ENCODE measurements around the gene PTGER4.
"Not testable (repeated sequence)": the region's sequence is repeated elsewhere in the genome, so short reads cannot be mapped to it uniquely, and the experiment has no call there.

The PTGER4 gene

DNA sequence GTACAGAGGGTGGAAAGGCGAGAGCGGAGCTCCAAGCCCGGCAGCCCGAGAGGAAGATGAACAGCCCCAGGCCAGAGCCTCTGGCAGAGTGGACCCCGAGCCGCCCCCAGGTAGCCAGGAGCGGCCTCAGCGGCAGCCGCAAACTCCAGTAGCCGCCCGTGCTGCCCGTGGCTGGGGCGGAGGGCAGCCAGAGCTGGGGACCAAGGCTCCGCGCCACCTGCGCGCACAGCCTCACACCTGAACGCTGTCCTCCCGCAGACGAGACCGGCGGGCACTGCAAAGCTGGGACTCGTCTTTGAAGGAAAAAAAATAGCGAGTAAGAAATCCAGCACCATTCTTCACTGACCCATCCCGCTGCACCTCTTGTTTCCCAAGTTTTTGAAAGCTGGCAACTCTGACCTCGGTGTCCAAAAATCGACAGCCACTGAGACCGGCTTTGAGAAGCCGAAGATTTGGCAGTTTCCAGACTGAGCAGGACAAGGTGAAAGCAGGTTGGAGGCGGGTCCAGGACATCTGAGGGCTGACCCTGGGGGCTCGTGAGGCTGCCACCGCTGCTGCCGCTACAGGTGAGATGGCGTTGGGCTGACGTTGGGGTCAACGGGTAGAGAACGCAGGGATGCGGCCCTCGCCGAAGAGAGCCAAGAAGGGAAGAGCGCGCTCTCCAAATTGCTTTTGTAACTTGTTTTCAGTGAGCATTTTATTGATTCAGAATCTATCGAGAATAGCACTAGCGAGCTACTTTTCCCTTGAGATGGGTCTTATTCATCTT, at the start of gene PTGER4:
TSS of gene PTGER4 (plus strand) at position 3 of the 769 bp plus-strand sequence. CDS start 1,079 bp downstream, outside the sequence.
- no peak for FAIRE-seq

DNA sequence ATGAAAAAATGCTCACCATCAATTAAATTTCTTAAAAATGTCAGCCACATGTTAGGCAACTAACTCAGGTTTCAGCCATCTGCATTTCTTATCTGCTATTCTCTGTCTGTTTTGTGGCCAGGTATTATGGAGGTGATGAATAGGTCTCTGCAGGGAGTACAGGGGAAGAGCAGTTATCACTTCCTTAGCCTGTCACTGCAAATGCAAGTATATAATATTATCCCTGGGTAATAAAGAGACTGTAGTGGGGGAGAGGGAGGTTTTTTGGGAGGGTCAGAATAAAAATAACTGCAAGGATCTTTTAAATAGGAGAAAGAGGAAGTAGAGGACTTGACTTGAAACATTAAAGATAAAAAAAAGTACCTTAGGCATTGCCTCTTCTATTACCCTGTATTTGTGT, 49.6 kb upstream of the PTGER4 start:
- no peak for FAIRE-seq

DNA sequence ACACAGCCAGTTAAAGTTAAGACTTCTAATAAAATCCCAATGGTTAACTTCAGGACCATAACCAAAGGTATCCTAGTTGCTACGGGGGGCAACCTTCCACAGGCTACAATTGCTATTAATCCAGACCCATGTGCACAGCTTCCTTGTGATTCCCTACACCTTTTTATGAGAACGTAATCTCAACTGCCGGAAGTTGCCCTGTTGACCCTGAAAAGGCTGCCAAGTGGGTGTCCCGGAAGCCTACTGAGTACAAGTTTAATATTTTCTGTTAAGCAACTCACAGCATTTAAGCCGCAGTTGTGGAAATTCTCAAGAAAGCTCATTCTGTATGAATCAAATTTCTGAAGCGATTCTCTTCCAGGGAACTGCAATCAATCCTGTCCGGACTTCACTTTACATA, 48.5 kb upstream of the PTGER4 start:
- FAIRE-seq, result no peak

DNA sequence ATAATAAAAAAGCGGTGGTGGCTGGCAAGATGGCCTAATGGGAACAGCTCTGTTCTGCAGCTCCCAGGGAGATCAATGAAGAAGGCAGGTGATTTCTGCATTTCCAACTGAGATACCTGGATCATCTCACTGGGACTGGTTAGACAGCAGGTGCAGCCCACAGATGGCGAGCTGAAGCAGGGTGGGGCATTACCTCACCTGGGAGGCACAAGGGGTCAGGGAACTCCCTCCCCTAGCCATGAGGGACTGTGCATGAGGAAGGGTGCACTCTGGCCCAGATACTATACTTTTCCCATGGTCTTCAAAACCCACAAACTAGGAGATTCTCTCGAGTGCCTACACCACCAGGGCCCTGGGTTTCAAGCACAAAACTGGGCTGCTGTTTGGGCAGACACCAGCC, 45.6 kb upstream of the PTGER4 start:
- FAIRE-seq, result no peak

DNA sequence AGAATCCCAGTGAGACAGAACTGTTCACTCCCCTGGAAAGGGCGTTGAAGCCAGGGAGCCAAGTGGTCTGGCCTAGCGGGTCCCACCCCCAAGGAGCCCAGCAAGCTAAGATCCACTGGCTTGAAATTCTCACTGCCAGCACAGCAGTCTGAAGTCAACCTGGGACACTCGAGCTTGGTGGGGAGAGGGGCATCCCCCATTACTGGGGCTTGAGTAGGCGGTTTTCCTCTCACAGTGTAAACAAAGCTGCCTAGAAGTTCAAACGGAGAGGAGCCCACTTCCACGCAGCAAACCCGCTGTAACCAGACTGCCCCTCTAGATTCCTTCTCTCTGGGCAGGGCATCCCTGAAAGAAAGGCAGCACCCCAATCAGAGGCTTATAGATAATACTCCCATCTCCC, 45.1 kb upstream of the PTGER4 start:
- no peak for FAIRE-seq

DNA sequence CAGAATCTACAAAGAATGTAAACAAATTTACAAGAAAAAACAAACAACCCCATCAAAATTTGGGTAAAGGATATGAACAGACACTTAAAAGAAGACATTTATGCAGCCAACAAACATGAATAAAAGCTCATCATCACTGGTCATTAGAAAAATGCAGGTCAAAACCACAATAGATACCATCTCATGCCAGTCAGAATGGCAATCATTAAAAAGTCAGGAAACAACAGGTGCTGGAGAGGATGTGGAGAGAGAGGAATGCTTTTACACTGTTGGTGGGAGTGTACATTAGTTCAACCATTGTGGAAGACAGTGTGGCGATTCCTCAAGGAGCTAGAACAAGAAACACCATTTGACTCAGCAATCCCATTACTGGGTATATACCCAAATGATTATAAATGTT, 40.2 kb upstream of the PTGER4 start:
- not testable (repeated sequence) for FAIRE-seq

DNA sequence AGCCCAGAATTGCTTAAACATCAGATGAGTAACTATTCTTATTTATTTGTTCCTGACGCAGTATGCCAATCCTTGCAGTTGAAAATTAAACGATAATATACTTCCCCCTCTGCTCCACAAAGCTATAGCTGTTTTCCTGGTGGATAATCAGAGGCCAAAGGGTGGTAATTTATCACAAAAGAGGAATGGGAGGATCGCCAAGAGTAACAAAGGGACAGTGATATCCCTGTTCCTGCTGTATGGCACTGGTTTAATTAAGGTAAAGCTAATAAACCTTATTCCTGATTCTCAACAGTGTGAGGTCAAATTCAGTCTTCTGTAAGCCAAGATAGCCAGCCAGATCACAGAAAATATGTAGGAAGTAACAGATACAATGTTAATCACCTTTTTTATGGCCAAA, 33.4 kb upstream of the PTGER4 start:
- FAIRE-seq, result no peak

DNA sequence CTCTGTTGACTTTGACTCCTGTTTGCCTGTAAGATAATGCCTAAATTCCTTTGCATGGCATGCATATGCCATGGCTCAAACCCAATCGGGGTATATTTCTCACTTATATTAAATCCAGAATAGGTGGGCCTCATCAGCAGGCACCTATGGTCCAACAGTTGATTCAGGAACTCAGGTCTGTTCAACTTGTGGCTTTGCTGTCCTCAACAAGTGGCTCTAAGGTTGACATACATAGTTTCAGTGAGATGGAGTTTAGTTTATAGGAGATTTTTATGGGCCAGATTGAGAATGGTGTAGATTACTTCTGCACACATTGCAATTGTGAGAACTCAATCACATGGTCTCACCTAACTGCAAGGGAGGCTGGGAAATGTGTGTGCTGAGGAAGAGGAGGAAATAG, 31.6 kb upstream of the PTGER4 start:
- no peak for FAIRE-seq

DNA sequence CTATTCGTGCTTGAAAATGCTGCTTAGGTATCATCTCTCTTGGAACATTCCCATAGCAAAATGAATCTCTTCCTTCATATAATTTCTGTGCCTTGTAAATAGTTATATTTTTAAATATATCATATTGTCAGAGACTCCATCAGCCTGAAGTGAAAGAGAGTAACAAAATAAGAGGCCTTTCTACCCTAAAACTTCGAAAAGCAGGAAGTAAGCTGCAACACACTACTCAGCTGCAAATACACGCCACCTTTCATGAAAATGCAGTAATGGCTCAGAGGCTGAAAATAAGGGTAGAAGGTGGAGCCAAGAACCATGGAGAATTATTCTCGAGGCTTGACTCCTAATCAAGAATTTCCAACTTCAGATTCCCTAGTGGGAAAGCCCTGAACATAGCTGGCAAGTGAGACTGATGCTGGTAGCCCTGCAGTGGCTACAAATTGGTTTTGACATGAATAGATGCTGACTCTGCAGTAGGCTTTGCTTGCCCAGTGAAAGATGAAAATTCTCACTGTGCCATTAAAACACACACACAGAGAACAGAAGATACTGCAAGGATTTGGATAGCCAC, 30.2 kb upstream of the PTGER4 start:
- no peak for FAIRE-seq

DNA sequence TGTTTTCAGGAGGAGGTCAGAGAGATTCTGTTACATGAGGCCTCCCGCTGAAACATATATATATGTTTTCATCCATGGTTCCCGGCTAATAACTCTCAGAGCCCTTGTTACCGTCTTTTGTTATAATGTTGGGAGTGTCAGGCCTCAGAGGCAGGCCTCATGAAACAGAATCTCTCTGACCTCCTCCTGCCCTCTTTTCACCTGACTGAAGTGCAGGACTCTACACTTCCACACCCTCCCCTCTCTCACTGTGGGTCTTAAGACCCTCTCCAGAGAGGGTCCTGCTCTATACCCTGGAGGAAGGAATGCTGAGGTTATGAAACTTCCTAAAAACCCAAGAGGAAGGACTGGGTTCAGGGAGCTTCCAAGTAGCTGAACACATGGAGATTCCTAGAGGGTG, 28.5 kb upstream of the PTGER4 start:
- no peak for FAIRE-seq

DNA sequence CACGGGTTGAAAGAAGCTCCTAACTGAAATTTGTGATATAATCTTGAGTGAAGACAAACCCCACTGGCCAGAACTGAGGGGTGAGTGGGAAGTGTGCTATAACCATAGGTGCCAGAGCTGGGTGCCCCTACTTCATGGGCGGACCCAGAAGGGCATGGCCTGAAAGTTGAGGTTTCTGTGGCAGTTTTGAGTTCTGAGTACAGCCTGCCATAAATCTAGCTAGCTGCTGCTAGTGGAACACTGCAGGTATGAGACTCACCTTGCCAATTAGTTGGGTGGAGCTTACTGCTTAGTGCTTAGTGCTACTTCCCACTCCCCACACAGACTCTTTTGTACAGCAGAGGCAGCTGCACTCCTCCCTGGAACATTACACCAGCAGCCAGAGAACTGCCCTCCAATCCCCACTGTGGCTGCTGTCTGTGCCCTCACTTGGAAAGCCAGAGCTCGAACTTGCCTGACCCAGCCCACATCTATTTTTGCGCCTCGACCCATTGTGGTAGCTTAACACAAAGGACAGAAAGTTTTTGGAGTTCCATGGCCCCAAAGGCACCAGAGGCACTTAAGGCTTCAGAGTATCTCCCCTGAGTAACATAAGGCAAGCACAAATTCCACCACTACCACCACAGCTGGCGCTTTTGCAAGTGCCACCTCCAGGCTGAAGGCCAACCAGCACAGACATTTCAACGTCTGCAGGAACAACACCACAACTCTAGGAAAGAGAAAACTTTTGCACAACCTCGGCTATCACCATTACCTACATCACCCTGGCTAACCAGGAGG, 27.1 kb upstream of the PTGER4 start:
- no peak for FAIRE-seq

DNA sequence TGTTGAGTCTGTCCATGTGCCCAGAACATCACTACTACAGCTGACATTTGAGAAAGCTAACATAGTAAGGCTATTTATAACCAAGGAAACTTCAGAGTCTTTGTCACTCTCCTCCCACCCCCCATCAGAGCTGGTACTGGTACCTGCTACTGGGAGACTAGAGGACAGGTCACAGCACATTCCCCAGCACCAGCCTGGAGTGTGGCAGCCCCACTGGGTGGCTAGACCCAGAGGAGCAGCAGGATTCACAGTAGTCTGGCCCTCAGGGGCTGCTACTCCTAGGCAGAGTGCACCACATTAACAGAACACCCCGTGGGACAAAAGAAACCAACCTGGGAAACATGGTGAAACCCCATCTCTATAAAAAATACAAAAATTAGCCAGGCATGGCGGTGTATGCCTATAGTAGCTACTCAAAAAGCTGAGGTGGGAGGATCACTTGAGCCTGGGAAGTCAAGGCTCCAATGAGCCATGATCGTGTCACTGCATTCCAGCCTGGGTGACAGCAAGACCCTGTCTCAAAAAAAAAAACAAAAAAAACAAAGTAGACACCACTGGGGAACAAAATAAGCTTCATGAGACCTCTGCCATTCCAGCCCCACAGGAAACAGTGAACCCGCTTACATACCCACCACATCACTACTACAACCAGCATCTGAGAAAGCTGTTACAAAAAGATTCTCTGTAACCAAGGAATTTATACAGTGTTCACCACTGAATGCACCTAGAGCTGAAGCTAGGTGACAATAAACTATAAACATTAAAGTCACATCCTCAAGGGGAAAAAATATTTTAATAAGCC, 26.3 kb upstream of the PTGER4 start:
- FAIRE-seq, result no peak

DNA sequence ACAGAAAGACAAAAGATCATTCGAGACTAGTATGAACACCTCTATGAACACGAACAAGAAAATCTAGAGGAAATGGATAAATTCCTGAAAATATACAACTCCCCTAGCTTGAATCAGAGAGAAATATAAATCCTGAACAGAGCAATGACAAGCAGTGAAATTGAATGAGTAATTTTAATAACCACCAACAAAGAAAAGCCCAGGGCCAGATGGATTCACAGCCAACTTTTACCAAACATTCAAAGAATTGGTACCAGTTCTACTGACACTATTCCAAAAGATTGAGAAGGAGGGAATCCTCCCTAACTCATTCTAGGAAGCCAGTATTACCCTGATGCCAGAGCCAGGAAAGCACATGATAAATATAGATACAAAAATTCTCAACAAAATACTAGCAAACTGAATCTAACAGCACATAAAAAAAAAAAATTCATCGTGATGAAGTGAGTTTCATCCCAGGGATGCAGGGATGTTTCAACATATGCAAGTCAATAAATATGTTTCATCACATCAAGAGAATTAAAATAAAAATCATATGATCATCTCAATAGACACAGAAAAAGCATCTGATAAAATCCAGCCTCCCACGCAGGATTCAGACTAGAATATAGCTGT, 25.2 kb upstream of the PTGER4 start:
- no peak for FAIRE-seq

DNA sequence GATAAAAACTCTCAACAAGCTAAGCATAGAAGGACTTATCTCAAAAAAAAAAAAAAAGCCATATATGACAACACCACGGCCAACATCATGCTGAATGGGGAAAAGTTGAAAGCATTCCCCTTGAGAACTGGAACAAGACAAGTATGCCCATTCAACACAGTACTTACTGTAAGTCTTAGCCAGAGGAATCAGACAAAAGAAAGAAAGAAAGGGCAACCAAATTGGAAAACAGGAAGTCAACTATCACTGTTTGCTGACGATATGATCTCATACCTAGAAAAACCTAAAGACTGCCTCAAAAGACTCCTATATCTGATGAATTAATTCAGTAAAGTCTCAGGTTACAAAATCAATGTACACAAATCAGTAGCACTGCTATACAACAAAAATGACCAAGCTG, 24.6 kb upstream of the PTGER4 start:
- no peak for FAIRE-seq

DNA sequence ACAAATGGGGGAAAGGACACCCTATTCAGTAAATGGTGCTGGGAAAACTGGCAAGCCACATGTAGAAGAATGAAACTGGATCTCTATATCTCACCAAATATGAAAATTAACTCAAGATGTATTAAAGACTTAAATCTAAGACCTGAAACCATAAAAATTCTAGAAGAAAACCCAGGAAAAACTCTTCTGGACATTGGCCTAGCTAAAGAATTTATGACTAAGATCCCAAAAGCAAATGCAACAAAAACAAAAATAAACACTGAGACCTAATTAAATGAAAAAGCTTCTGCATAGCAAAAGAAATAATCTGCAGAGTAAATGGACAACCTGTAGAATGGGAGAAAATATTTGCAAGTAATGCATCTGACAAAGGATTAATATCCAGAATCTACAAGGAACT, 23.6 kb upstream of the PTGER4 start:
- not testable (repeated sequence) for FAIRE-seq

DNA sequence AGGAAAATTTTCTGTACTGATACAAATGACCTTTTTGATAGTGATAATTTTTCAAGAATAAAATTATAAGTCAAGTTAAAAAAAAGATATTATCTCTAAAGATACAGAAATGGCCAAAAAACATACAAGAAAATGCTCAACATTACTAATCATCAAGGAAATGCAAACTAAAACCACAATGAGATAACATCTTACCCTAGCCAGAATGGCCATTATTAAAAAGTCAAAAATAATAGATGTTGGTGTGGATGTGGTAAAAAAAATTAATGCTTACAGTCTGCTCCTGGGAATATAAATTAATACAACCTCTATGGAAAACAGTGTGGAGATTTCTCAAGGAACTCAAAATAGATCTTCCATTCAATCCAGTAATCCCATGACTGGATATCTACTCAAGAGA, 22.9 kb upstream of the PTGER4 start:
- FAIRE-seq, result no peak

DNA sequence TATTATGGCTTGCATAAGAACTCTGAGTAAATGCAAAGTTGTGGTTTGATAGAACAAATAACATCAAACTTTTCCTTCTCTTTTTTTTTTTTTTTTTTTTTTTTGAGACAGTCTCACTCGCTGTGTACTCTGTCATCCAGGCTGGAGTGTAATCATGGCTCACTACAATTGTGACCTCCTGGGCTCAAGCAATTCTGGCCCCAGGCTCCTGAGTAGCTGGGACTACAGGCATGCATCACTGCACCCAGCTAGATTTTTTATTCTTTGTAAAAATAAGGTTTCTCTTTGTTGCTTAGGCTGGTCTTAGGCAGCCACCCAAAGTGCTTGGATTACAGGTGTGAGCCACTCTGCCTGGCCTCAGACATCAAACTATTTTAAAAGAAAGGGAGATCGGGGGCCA, 19.0 kb upstream of the PTGER4 start:
- no peak for FAIRE-seq

DNA sequence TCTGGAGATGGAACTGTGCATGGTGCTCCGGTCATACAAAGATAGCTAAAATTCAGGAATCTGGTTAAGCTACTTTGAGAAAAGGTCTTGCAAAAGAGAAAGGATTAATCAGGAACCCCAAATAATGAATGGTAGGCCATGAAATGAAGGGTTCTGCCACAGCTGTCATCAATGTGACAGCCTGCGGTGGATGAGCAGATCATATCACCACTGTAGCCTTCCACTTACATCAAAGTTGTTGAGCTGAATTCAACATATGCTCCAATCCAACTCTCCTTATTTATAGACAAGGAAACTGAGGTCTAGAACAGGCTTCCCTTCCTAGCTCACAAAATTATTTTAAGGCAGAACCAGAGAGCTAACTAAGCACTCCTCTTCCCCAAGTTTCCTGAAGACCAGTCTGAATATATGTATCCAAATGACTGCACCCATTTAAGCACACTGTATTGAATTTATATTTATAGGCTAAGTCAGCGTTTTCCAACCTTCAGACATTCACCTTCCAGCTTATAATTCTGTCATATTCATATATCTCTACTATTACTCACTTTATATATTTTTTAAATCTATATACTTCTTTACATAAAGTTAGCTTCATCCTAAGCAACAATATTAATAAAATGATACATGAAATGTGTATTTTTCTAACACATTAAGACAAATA, 13.9 kb upstream of the PTGER4 start:
- no peak for FAIRE-seq

DNA sequence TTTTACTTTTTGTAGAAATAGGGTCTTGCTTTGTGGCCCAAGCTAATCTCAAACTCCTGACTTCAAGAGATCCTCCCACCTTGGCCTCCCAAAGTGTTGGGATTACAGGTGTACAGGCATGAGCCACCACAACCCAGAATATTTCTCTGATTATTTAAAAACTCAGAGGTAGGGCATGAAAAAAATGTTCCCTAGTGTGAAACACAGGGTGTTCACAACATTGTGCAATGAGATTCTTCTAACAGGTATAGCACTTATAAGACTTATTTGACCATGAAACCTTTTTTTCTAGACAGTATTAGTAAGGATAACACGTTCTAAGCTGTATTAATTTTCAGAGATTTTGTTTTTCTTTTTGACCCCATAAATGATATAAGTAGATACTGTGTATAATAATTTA, 13.1 kb upstream of the PTGER4 start:
- no peak for FAIRE-seq

DNA sequence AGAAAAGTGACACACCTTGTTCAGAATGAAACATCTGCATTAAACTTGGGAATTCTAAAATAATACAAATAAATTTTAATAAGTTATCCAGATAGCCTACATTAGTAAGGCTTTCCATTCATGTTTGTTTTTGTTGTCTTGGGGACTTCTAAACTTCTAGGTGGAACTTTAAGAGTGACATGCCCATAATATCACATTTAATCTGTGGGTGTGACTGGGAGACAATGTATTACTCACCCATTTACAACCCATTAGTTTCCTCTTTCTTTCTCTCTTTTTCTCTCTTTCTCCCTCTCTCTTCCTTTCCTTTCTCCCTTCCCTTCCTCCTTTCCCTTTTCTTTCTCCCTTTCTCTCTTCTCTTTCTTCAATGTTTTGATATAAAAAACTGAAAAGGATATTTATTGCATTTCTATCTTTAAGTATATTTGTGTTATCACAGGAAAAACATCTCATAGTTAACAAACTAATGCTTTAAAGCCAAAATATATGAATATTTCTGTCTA, 12.5 kb upstream of the PTGER4 start:
- no peak for FAIRE-seq

DNA sequence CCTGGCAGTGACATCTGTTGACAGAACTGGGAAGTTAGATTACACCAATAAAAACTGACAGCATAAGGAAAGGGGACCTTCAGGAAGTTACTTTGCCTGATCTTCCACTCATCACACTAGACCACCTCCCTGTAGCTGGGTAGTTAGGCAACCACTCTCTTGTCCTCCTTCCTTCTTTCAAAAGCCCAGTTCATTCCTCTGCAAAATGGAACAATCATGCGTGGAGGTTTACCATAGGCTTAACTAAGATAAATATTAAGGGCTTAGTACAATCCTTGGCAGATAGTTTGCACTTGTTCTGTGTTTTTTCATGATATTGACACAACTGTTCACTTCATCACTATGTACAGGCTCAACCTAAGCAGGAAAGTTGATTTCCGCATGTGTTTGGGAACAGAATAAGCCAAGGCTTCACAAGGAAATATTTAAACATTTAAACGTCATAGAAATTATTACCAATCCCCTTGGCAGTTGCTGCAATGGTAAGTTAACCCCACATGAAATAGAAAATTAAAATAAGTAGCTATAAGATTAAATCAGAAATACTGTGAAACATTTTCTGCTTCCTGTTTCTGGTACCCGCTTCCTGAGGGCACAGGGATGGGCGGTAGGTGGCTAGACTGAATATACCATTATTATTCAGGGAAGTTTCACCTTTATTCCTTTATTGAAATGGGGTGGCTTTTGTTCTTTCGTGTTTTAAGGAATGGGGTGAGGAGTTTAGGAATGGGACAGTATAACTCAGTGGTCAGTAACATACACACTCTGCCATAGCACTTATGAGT, 9.9 kb upstream of the PTGER4 start:
- no peak for FAIRE-seq
